Adipocyte (in vitro differentiated cells): ENCODE data around the gene CYP24A1.

Experiments used
- DNase-seq: peaks from one replicate; pipeline ENCODE4 v3.0.0-alpha.2; 2015; ENCODE audit warnings: low read depth
- H3K27me3 ChIP-seq: replicated peaks from 2 replicates; pipeline ENCODE4 v1.7.0; 2013; ENCODE audit warnings: mild to moderate bottlenecking, low read length, moderate library complexity; ENCODE audit not compliant: control insufficient read depth, insufficient read depth
- H3K36me3 ChIP-seq: 2 replicates; pipeline ENCODE4 v1.7.0; 2013; ENCODE audit warnings: low read length, mild to moderate bottlenecking, moderate library complexity; ENCODE audit not compliant: control insufficient read depth, insufficient read depth, severe bottlenecking
- H3K4me1 ChIP-seq: 2 replicates; pipeline ENCODE4 v1.7.0; 2013; ENCODE audit warnings: mild to moderate bottlenecking, low read length, moderate library complexity; ENCODE audit not compliant: control insufficient read depth, insufficient read depth
- H3K4me3 ChIP-seq: 2 replicates; pipeline ENCODE4 v1.7.0; 2013; ENCODE audit warnings: mild to moderate bottlenecking, low read length, moderate library complexity
- H3K9ac ChIP-seq: 2 replicates; pipeline ENCODE4 v1.7.0; 2013; ENCODE audit warnings: mild to moderate bottlenecking, low read length, moderate library complexity
- H3K9me3 ChIP-seq: 2 replicates; pipeline ENCODE4 v1.7.0; 2013; ENCODE audit warnings: mild to moderate bottlenecking, low read length, moderate library complexity; ENCODE audit not compliant: control insufficient read depth

The CYP24A1 gene

DNA sequence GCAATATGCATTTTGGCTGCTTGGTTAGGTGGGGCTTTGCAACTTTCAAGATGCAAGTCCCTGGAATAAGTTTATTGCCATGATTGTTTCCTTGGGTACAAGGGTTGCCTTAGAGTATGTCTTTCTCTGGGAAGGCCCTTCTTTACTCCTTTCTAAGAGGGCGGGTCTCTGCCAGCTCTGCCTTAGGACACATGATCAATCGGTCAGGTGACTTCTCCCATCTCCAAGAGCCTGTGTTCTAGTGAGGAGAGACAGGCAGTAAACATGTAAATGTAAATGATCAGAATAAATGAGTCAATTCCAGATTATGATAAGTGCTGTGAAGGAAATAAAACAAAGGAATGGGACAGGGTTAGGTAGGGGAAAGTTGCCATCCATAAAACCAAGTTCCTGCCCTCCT, 60.2 kb downstream of the CYP24A1 start:
- DNase-seq, result no peak
- no peak overlapping the region for H3K4me3 ChIP-seq
- no peaks in the 10 kb centered on the region for H3K9me3 ChIP-seq
- no peaks in the 10 kb centered on the region for H3K36me3 ChIP-seq
- H3K27me3 ChIP-seq, result no peaks in the 10 kb centered on the region
- no peak overlapping the region for H3K9ac ChIP-seq
- H3K4me1 ChIP-seq, result peaks cover 21% of the 10 kb centered on the region

DNA sequence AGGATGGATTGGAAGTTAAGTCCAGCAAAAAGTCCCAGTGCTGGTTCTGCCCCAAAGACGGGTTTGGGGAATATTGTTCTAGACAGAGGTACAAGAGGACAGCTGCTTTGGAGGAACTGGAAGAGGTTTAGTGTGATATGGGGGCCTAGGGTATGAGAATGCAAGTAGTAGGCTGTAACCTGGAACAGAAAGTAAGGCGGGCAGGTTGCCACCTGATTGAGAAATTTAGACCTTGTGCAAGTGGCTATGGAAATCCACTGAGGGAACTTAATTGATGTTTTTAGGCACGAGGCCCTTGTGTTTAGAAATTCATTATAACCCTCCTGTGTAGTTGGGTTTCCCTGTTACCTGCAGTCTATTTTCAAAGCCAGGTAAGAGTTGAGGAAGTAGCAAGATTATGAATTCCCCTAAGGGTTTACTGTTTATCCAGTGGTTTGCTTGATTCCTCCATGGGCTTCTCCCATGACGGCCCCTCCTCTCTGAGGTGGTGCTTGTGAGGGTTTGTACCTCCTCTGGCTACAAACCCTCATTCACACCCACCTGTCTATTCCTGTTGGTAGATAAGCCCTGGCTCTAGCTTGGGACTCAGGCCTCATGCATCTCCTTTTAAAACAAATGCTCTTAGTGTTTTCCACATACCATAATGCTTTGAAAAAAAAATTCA, 61.4 kb downstream of the CYP24A1 start:
- no peaks in the 10 kb centered on the region for H3K9me3 ChIP-seq
- no peaks in the 10 kb centered on the region for H3K36me3 ChIP-seq
- no peak overlapping the region for H3K4me3 ChIP-seq
- no peak overlapping the region for H3K9ac ChIP-seq
- DNase-seq, result no peak
- peaks cover 21% of the 10 kb centered on the region for H3K4me1 ChIP-seq
- no peaks in the 10 kb centered on the region for H3K27me3 ChIP-seq

DNA sequence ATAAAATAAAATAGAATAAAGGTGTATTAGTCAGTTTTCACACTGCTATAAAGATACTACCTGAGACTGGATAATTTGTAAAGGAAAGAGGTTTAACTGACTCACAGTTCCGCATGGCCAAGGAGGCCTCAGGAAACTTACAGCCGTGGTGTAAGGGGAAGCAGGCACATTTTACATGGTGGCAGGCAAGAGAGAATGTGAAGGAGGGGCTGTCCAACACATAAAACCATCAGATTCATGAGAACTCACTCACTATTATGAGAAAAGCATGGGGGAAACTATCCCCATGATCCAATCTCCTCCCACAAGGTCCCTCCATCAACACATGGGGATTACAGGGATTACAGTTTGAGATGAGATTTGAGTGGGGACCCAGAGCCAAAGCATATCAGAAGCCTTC, 62.3 kb downstream of the CYP24A1 start:
- Histone ChIP-seq H3K27me3 (no peaks in the 10 kb centered on the region), H3K4me1 (peaks cover 21% of the 10 kb centered on the region), H3K4me3 (no peak overlapping the region), H3K36me3 (no peaks in the 10 kb centered on the region), H3K9me3 (no peaks in the 10 kb centered on the region), H3K9ac (no peak overlapping the region)
- DNase-seq, result no peak

DNA sequence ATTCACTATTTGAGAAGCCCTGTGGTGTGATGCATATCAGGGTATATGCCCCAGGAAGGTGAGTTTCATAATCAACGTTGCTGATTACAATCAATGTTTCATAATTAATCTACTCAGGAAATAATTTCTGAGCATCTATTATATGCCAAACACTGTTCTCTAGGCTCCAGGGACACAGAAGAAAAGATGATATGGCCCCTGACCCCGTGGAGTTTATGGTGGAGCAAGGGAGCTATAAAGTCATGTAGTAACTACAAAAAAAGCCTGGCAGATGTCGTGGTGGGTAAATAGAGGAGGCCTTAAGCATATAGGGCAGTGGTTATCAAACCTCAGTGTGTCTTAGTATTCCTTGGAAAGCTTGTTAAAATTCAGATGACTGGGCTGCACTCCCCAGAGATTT, 63.3 kb downstream of the CYP24A1 start:
- Histone ChIP-seq H3K9me3 (no peaks in the 10 kb centered on the region), H3K4me1 (peaks cover 14% of the 10 kb centered on the region), H3K36me3 (no peaks in the 10 kb centered on the region), H3K4me3 (no peak overlapping the region), H3K27me3 (no peaks in the 10 kb centered on the region), H3K9ac (no peak overlapping the region)
- no peak for DNase-seq

DNA sequence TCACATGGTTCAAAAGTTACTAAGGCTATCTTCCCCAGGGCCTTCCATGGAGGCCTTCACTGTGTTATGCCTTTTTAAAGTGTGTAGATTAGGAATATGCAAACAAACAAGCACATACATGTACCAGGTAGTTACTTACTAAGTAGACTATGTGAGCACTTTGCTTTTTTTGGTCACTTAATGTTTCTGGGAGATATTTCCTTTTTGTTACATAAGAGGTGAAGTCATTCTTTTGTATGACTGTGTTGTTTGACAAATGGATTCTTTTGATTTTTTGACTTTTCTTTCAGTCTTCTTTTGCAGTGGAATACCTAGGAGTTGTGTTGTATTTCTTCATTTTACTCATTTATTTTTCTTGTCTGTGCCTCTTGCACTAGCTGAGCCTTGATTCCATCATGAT, 63.7 kb downstream of the CYP24A1 start:
- H3K36me3 ChIP-seq, result no peaks in the 10 kb centered on the region
- H3K9ac ChIP-seq, result no peak overlapping the region
- no peaks in the 10 kb centered on the region for H3K9me3 ChIP-seq
- H3K4me3 ChIP-seq, result no peak overlapping the region
- no peak for DNase-seq
- H3K4me1 ChIP-seq, result peaks cover 10% of the 10 kb centered on the region
- H3K27me3 ChIP-seq, result no peaks in the 10 kb centered on the region

DNA sequence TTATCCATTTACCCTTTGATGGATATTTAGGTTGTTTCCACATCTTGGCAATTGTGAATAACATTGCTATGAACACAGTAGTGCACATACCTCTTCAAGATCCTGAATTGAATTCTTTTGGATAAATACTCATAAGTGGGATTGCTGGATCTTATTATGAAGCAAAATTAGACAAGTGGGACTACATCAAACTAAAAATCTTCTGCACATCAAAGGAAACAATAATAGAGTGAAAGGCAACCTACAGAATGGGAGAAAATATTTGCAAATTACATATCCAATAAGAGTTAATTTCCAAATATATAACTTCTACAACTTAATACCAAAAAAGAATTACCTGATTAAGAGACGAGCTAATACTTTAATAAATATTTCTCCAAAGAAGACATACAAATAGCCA, 65.0 kb downstream of the CYP24A1 start:
- no peak overlapping the region for H3K4me3 ChIP-seq
- peaks cover 8% of the 10 kb centered on the region for H3K4me1 ChIP-seq
- H3K36me3 ChIP-seq, result no peaks in the 10 kb centered on the region
- DNase-seq, result no peak
- H3K9me3 ChIP-seq, result no peaks in the 10 kb centered on the region
- H3K9ac ChIP-seq, result no peak overlapping the region
- H3K27me3 ChIP-seq, result no peaks in the 10 kb centered on the region

DNA sequence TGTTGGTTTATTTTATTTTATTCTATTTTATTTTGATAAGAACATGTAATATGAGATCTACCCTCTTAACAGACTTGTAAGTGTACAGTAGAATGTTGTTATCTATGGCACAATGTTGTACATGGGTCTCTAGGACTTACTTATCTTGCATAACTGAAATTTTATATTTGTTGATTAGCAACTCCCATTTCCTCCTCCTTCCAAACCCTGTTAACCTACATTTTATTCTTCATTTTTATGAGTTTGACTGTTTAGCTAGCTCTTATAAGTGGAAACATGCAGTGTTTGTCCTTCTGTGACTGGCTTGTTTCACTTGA, 65.5 kb downstream of the CYP24A1 start:
- Histone ChIP-seq H3K27me3 (no peaks in the 10 kb centered on the region), H3K4me1 (peaks cover 8% of the 10 kb centered on the region), H3K36me3 (no peaks in the 10 kb centered on the region), H3K9ac (no peak overlapping the region), H3K9me3 (no peaks in the 10 kb centered on the region), H3K4me3 (no peak overlapping the region)
- no peak for DNase-seq

DNA sequence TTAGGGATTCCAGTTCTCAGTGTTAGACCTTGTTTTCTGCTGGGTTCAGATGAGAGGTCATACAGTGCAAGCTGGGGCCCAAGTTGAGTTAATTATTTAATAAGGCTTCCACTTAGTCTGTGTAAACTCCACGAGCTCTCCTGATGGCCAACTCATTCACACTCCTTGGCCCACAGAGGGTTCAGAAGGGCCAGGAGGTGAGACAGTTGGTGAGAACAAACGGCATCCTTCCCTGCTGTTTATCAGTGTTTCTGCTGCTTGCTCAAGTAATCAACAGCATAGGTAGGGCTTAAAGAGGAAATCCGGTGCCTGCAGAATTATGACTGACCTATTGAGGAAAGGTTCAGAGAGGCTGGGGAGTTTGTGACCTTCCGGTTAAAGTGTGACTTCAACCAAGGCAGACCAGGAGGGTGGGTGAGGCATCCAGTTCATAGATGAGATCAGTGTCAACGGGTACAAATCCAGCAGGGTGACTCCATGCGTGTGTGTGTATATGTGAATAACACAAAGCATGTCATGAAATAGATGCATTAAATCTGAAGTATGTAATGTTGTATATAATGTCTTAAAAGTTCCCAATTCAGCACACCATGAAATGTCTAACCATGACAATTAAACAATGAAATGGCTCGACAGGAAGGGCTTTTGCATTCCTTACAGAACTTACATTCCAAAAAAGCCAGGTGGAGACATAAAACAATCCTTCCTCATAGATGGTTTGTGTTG, 66.0 kb downstream of the CYP24A1 start:
- Histone ChIP-seq H3K27me3 (no peaks in the 10 kb centered on the region), H3K36me3 (no peaks in the 10 kb centered on the region), H3K4me1 (peaks cover 8% of the 10 kb centered on the region), H3K4me3 (no peak overlapping the region), H3K9ac (no peak overlapping the region), H3K9me3 (no peaks in the 10 kb centered on the region)
- DNase-seq, result no peak

DNA sequence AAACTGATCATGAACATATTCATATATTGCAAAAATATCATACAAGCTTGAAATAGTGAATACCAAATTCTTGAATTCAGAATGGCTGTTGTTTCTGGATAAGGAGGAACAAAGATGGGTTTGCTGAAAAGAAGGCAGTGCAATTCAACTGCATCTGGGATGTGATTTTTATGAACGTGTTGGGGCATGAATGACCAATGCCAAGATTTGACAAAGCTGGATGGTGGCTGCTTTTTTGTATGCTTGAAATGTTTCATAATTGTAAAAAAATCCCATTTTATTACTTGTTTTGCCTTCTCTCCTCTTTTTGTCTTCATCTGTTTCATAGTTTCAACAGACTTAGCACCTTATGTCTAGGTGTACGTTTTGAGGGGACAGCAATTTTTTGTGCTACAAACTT, 66.6 kb downstream of the CYP24A1 start:
- no peaks in the 10 kb centered on the region for H3K36me3 ChIP-seq
- H3K9me3 ChIP-seq, result no peaks in the 10 kb centered on the region
- H3K27me3 ChIP-seq, result no peaks in the 10 kb centered on the region
- H3K4me1 ChIP-seq, result peaks cover 3% of the 10 kb centered on the region
- no peak overlapping the region for H3K9ac ChIP-seq
- H3K4me3 ChIP-seq, result no peak overlapping the region
- DNase-seq, result no peak

DNA sequence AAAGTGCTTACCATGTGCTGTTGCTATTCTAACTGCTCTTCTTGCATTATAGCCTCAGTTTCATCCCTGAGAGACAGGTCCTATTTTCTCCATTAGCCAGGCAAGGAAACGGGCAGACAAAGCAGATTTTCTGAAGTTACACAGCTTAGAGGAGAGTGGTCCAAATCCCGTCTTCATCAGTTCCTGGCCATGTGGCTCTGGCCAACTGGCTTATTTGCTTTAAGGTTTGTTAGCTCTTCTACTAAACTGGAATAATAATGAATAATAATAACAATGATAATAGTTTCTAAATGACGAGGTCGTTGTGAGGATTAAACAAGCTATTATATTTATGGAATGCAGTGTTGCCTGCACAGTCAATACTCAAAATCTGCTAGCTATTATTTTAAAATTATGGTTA, 67.6 kb downstream of the CYP24A1 start:
- Histone ChIP-seq H3K4me3 (no peak overlapping the region), H3K36me3 (no peaks in the 10 kb centered on the region), H3K27me3 (no peaks in the 10 kb centered on the region), H3K4me1 (no peaks in the 10 kb centered on the region), H3K9ac (no peak overlapping the region), H3K9me3 (no peaks in the 10 kb centered on the region)
- DNase-seq, result no peak

DNA sequence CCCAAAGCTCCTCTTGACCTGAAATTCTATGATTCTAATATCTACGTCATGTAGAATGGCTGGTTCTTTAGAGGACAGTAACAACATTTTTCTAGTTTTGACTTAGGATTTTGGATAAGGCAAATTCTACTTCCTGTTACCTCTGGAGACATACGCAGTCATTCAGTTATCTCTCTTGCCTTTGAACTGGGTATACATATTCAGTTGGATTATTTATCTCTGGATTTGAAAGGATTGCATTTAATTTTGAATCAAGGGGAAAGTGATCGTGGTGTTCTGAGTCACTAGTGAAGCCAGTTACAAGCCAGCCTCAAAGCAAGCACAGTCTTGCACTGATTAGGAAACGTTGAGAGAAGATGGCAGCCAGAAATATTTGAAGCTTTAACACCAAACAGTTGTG, 68.1 kb downstream of the CYP24A1 start:
- H3K27me3 ChIP-seq, result no peaks in the 10 kb centered on the region
- no peak overlapping the region for H3K4me3 ChIP-seq
- H3K9ac ChIP-seq, result no peak overlapping the region
- H3K9me3 ChIP-seq, result no peaks in the 10 kb centered on the region
- DNase-seq, result no peak
- no peaks in the 10 kb centered on the region for H3K4me1 ChIP-seq
- no peaks in the 10 kb centered on the region for H3K36me3 ChIP-seq

DNA sequence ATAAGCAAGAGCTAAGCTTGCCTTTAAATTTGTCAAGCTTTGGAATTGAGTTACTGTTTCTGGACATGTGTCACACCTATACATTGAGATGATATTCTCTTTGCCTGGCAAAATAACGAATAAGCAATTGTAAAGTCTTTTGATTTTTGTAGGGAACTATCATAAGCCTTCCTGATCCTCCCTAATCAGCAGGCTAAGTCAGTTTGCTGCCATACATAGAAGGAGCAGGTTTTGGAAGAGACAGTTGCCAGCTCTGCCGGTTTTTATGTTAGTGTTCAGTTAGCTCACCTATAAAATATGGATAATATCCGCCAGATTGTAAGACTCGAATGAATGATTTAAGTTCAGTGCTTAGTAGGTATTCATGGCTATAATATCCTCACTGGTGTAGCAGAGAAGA, 69.0 kb downstream of the CYP24A1 start:
- Histone ChIP-seq H3K4me3 (no peak overlapping the region), H3K27me3 (no peaks in the 10 kb centered on the region), H3K9ac (no peak overlapping the region), H3K36me3 (no peaks in the 10 kb centered on the region), H3K9me3 (no peaks in the 10 kb centered on the region), H3K4me1 (no peaks in the 10 kb centered on the region)
- DNase-seq, result no peak
